HL-60/S4 (cell line): Measurements from ENCODE around the gene ZNF467.

Experiments
- in situ Hi-C: fragments of 300-500 bp; cut with MboI; formaldehyde crosslinking; loops from 2 replicates; pipeline ENCODE4 v1.14.3; 2022; ENCODE audit warnings: low sequenced_read_pairs

ZNF467 gene

DNA sequence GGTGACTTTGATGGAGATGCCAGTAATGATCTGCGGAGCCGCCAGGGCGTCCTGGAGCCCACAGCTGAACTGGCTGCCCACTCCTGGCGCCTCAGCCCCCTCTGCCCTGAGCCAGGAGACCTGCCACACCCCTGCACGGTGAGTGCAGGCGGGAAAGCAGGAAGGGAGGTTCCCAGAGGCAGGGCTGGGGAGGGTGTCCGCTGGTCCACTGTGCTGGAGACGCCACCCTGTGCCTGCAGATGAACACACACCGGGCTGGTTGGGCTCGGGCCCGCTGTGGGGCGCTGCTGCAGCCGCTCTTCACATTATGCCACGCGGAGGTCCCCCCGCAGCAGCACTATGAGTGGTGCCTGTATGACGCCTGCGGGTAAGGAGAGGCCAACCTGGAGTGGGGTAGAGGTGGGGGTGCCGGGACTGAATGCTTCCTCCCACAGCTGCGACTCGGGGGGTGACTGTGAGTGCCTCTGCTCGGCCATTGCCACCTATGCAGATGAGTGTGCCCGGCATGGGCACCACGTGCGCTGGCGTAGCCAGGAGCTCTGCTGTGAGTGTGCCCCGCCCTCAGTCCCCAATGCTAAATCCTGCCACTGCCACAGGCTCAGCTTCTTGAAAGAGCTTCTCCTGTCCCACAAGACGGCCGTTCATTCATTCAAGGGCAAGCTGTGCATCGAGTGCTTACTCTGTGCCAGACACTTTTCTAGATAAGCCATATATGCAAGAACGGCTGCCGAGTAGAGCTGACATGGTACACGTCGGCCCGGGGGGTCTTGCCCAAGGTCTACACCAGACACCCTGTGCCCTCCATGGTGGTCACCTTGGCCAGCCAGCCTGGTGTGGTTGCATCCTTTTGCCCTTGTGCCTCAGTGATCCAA lies 14.3 kb upstream of the ZNF467 start:
- in situ Hi-C loops: no loop called here

DNA sequence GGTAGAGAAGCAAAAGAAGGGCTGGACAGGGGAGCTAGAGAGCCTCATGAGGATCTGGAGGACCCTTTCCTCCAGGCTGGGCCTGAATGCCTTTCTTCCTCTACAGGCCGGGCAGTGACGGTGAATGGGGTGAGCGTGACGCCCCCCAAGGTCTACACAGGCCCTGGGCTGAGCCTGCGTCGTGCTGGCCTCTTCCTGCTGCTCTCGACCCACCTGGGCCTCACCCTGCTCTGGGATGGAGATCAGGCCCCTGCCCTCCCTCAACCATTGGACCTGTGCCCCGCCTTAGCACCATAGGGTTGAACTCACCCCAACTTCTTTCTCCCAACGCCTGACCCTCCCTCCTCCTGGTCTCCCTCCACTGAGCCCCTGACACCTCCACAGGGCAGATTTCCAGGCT lies 12.6 kb upstream of the ZNF467 start:
- in situ Hi-C loops: no loop called here

DNA sequence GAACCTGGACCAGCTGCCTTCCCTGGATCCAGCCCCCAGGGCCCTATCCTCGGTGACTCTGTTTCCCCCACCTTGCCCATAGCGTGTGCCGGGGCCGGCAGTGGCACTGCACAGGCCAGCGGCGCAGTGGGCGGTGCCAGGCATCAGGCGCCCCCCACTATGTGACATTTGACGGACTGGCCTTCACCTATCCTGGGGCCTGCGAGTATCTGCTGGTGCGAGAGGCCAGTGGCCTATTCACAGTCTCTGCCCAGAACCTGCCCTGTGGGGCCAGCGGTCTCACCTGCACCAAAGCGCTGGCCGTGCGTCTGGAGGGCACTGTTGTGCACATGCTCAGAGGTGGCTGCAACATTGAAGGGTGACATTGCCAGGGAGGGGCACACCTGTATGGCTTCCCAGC lies 12.0 kb upstream of the ZNF467 start:
- in situ Hi-C loops: no loop called here

DNA sequence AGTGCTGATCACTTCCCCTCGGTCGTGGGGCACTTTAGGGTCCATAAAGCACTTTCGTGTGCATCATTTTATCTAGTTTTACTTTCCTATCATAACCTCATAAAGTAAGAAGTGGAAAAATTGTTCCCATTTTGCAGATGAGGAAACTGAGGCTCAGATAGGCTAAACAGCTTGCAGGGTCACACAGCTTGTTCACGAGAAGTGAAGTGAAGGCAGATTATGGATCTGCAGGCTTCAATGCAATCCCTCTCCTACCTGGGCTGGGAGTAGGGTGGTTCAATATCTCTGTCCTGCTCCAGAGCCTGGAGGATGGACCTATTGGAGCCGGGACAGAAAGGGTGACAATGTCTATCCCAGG lies 10.8 kb upstream of the ZNF467 start:
- in situ Hi-C loops: no loop called here

DNA sequence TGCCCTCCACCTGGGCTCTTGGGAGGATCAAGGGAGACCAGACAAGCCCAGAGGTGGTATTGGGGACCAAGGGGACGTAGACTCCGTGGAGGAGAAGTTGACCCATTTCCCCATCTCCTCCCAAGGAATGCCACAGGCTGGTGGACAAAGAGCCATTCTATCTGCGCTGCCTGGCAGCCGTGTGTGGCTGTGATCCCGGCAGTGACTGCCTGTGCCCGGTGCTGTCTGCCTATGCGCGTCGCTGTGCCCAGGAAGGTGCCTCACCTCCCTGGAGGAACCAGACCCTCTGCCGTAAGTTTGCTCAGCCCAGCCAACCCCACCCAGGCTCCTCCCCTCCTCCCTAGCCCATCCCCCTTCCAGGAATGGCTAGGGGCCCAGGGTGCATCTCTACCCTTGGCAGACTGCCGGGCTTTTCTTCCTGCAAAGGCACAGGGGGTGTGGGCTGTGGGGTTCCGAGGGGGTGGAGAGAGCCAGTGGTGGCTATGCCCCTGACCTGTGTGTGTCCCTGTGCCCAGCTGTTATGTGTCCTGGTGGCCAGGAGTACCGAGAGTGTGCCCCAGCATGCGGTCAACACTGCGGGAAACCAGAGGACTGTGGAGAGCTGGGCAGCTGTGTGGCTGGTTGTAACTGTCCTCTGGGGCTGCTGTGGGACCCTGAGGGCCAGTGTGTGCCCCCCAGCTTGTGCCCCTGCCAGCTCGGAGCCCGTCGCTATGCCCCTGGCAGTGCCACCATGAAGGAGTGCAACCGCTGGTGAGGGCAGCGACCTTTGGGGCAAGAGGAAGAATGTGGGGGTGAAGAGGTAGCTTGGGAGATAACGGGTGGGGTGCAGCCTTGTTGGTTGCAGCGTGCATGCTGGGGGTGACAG lies 10.2 kb upstream of the ZNF467 start:
- in situ Hi-C loops: no loop called here

GRCh38 chr7:149782682-149783345 lies 9.4 kb upstream of the ZNF467 start:
- in situ Hi-C loops: no loop called here

DNA sequence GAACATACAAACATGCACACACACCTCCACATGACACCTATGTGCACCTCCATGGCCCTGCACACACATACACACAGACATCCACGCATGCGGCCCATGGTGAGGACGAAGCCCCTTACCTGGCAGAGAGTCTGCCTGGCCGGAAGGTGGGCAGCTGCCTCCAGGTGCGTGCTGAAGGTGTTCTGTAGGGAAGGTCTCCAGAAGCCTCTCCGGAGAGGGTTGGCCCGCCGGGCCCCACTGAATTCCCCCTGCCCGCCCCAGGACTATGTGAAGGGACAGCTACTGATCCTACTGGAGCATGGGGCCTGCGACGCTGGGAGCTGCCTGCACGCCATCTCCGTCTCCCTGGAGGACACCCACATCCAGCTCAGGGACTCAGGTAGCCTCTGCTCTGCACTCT lies 8.5 kb upstream of the ZNF467 start:
- in situ Hi-C loops: no loop called here

- in situ Hi-C loops: no loop called here
These were observed 7.4 kb upstream of the ZNF467 start for GRCh38 chr7:149780636-149781419.

DNA sequence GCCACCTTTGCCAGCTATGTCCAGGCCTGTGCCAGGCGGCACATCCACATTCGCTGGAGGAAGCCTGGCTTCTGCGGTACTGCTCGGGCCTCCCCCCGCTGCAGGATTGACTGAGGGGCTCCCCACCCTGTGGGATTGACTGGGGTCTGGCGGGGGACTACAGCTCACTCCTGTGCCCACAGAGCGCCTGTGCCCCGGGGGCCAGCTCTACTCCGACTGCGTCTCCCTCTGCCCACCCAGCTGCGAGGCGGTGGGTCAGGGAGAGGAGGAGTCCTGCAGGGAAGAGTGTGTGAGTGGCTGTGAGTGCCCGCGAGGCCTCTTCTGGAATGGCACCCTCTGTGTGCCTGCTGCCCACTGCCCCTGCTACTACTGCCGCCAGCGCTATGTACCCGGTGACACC lies 6.7 kb upstream of the ZNF467 start:
- in situ Hi-C loops: no loop called here

GRCh38 chr7:149779502-149779805 lies 6.1 kb upstream of the ZNF467 start:
- in situ Hi-C loops: no loop called here

DNA sequence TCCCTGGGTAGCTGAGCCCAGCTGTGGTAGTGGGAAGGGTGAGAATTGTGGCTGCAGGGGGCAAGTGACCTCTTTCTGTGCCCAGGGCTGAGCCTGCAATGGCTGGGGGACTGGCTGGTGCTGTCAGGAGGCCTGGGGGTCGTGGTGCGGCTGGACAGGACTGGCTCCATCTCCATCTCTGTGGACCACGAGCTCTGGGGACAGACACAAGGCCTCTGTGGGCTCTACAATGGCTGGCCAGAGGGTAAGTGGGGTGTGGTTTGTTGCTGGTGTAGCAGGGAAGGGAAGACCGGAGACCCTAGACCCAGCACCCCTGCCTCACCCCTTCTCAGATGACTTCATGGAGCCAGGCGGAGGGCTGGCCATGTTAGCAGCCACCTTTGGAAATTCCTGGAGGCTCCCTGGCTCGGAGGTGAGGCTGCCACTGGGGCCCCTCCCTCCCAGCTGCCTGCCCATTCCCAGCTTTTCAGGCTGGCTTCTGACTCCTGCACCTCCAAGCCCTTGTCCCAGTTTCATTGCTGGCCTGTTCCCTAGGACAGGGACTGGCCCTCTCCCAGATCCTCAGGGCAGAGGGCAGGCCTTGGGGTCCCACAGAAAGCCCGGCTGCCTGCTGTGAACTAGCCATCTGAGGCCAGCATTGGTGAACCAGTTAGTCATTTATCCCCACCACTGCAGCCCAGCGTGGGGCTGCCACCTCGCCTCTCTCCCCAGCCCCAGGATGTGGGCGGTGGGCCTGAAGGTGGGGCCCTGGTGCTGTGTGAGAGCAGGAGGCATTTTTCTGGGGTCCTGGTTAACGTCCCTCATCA lies 5.5 kb upstream of the ZNF467 start:
- in situ Hi-C loops: no loop called here

GRCh38 chr7:149778327-149778637 lies 4.9 kb upstream of the ZNF467 start:
- in situ Hi-C loops: no loop called here

DNA sequence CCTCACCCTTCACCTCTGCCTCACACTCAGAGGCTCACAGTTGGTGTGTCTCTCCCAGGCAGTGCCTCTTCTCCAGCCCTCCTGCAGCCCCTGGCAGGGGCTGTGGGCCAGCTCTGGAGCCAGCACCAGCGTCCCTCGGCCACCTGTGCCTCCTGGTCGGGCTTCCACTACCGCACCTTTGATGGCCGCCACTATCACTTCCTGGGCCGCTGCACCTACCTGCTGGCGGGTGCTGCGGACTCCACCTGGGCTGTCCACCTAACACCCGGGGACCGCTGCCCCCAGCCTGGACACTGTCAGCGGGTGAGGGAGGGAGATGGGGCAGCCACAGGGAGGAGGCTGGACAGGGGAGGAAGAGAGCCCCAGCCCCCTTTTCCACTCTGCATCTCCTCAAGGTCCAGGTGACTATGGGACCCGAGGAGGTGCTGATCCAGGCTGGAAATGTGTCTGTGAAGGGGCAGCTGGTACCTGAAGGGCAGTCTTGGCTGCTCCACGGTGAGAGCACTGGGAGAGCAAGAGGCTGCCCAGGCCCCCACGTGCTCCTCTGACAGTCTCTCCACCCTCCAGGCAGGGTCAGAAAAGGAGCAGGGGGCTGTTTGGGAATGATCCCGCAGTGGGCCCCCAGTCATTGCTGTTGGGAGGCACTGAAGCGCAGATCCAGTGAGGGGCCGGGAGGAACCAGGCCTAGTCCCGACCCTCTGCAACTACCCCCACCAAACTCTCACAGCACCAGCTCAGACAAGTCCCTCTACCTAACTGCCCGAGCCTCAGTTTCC lies 4.4 kb upstream of the ZNF467 start:
- in situ Hi-C loops: no loop called here

DNA sequence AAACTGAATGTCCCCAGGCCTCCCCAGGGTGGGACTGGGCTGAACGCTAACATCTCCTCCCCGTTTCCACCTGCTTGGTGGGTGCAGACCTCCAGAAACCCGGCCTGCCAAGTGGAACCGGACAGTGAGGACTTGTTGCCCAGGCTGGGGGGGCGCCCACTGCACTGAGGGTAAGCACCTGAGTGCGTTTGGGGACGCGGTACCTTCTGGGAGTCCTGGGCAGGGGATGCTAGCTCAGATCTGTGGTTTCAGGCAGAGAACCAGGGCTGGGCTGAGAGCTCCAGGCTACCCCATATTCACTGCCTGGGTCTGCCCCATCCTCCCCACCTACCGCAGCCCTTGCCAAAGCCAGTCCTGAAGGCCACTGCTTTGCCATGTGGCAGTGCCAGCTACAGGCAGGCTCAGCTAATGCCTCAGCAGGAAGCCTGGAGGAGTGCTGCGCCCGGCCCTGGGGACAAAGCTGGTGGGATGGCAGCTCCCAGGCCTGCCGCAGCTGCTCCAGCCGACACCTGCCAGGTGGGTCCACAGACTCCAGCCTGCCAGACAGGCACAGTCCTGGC lies 3.5 kb upstream of the ZNF467 start:
- in situ Hi-C loops: no loop called here

GRCh38 chr7:149776289-149776688 lies 2.9 kb upstream of the ZNF467 start:
- in situ Hi-C loops: no loop called here

- in situ Hi-C loops: no loop called here
These were observed 1.8 kb upstream of the ZNF467 start for GRCh38 chr7:149775176-149775556.

DNA sequence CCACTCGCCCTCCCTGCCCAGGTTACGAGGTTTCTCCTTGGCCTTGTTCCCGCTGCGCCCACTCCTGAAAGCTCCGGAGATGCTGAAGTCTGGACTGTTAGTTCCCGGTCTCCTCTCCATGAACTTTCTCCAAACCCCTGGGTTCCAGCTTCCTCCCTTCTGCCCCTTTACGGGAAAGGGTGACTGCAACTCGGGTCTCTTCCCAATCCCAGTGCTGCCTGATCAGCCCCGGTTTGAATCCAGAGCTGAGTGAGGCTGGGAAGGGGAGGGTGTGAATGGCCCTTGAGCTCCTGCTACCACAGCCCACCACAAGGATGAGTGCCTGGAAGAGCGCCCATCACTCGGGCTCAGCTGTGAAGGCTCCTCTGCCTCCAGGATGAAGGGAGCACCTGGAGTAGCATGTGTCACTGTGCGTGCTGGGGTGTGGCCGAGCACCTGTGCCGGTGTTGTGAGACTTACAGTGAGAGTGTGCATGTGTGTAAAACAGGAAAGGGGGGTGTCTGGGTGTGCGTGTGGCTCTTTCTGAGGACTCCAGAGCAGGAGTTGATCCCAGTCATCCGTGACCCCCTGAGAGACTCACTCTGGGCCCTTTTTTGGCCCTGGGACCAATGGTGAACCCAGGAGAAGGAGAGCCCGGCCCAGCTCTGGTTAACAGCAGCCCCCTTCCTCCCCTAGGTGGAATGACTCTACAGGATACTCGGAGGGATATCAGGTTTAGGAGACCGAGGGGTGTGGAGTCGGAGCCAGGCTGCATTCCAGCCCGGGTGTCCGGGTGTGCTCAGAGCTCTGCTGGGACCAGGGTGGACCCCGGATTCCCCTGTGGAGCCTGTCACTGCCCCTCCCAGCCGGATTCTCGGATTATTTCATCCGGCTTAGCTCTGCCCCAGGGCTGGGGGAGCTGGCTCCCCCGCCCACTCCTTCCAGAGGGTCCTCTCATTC lies 1.1 kb upstream of the ZNF467 start:
- in situ Hi-C loops: no loop called here

- in situ Hi-C loops: no loop called here
These were observed 393 bp downstream of the ZNF467 start for GRCh38 chr7:149772956-149773434.
